AG04449 (cell line): Measurements from ENCODE around the gene HECTD2.

Experiments used
- CTCF ChIA-PET: fragments of 350-600 bp; formaldehyde crosslinking; extraction: SDS; loops from one replicate; lab custom pipeline; 2021; ENCODE audit warnings: antibody characterized with exemption; lab: Yijun Ruan, JAX
- POLR2A ChIA-PET: fragments of 400-600, 350-600 bp; formaldehyde crosslinking; extraction: SDS; loops from one replicate; lab custom pipeline; 2020; ENCODE audit warnings: antibody characterized with exemption, inconsistent platforms; lab: Yijun Ruan, JAX
- DNase-seq: peaks from one replicate; pipeline ENCODE4 v3.0.0-alpha.2; 2010; ENCODE audit warnings: low read depth, low spot score
- H3K4me3 ChIP-seq: 2 replicates; pipeline ENCODE4 v1.5.1; 2011; ENCODE audit warnings: low read depth, mild to moderate bottlenecking, control low read depth, low read length
- CTCF ChIP-seq: IDR thresholded peaks from one replicate; pipeline ENCODE4 v1.5.1; 2011; ENCODE audit warnings: mild to moderate bottlenecking, moderate library complexity, low read length, control low read depth, inconsistent platforms; ENCODE audit not compliant: insufficient read depth; ENCODE audit errors: missing control alignments

HECTD2 gene

GRCh38 chr10:91410638-91411371 lies 661 bp downstream of the HECTD2 start:
- CTCF ChIA-PET: interaction anchor here (0.8 to 3.0 kb wide), 10 partner anchors 10 to 312 kb away, joined by 3 to 16 read pairs (median 4); no protein-coding TSS in a partner anchor

GRCh38 chr10:91411621-91412020 lies 1.5 kb downstream of the HECTD2 start:
- peak overlapping the region; percentile 26 for H3K4me3 ChIP-seq
- CTCF ChIA-PET: interaction anchor here (0.7 to 3.0 kb wide), 9 partner anchors 9 to 311 kb away, joined by 3 to 16 read pairs (median 4); no protein-coding TSS in a partner anchor
- POLR2A ChIA-PET: interaction anchor here (1.6 kb wide), 1 partner anchor 202 kb away, joined by 3 read pairs; no protein-coding TSS in a partner anchor
- no peak for DNase-seq
- no peak for TF ChIP-seq CTCF

More at GRCh38 chr10:91410638-91411371, 661 bp downstream of the HECTD2 start:
- H3K4me3 ChIP-seq: peak overlapping the region; percentile 79
- no peak for DNase-seq
- POLR2A ChIA-PET: interaction anchor here (1.6 kb wide), 1 partner anchor 203 kb away, joined by 3 read pairs; no protein-coding TSS in a partner anchor
- TF ChIP-seq CTCF: no peak

- POLR2A ChIA-PET: interaction anchor here (0.7 kb wide), 1 partner anchor 8 kb away, joined by 3 read pairs; no protein-coding TSS in a partner anchor
- DNase-seq: no peak
- no peak overlapping the region for H3K4me3 ChIP-seq
- CTCF ChIA-PET: interaction anchor here (2.7 kb wide), 1 partner anchor 8 kb away, joined by 16 read pairs; no protein-coding TSS in a partner anchor
- no peak for TF ChIP-seq CTCF
Observed at GRCh38 chr10:91412354-91413087, 2.4 kb downstream of the HECTD2 start.

GRCh38 chr10:91415816-91416215 lies 5.7 kb downstream of the HECTD2 start:
- ChIA-PET POLR2A (no interaction called here), CTCF (interaction anchor here (1.6 to 2.0 kb wide), 2 partner anchors 8 to 118 kb away, joined by 6 read pairs; no protein-coding TSS in a partner anchor)
- no peak overlapping the region for H3K4me3 ChIP-seq
- DNase-seq: no peak
- no peak for TF ChIP-seq CTCF

GRCh38 chr10:91416339-91416855 lies 6.3 kb downstream of the HECTD2 start:
- TF ChIP-seq CTCF: no peak
- DNase-seq: no peak
- CTCF ChIA-PET: interaction anchor here (0.7 to 2.0 kb wide), 3 partner anchors 118 to 219 kb away, joined by 3 to 6 read pairs (median 6); no protein-coding TSS in a partner anchor
- POLR2A ChIA-PET: no interaction called here
- no peak overlapping the region for H3K4me3 ChIP-seq

GRCh38 chr10:91418416-91418815 lies 8.3 kb downstream of the HECTD2 start:
- ChIA-PET POLR2A (no interaction called here), CTCF (interaction anchor here (1.2 to 1.7 kb wide), 2 partner anchors 9 to 120 kb away, joined by 3 to 4 read pairs; no protein-coding TSS in a partner anchor)
- no peak for TF ChIP-seq CTCF
- no peak overlapping the region for H3K4me3 ChIP-seq
- no peak for DNase-seq
